Neural cell (in vitro differentiated cells): ENCODE measurements around the gene UBE2Q1. TPM values are rescaled to one million over a fixed set of nuclear protein-coding genes. Genes with fewer than 3 reads are reported as not detected.

ENCODE experiments used
- H2AFZ ChIP-seq: fragments of 200-600, 300-800 bp; sonication (generic), shearing (Covaris generic); 2 replicates; pipeline ENCODE4 v1.6.0; 2014; ENCODE audit warnings: low read depth, mild to moderate bottlenecking, antibody characterized with exemption, low read length, moderate library complexity
- H3F3A ChIP-seq: fragments of 200-600 bp; shearing (Covaris generic); 2 replicates; pipeline ENCODE4 v1.6.1; 2016; ENCODE audit warnings: mild to moderate bottlenecking, moderate library complexity, mixed read lengths, antibody characterized with exemption, low read length; ENCODE audit not compliant: insufficient read depth, poor library complexity, severe bottlenecking
- H3K27ac ChIP-seq: fragments of 200-600, 300-800 bp; sonication (generic), shearing (Covaris generic); 2 replicates; pipeline ENCODE4 v1.5.1; 2014; ENCODE audit warnings: mild to moderate bottlenecking, low read length, moderate library complexity
- H3K27me3 ChIP-seq: fragments of 300-800, 200-600 bp; sonication (generic), shearing (Covaris generic); 2 replicates; pipeline ENCODE4 v1.6.0; 2014; ENCODE audit warnings: mild to moderate bottlenecking, low read depth, low read length, moderate library complexity; ENCODE audit not compliant: insufficient read depth
- H3K36me3 ChIP-seq: fragments of 300-800, 200-600 bp; sonication (generic), shearing (Covaris generic); 2 replicates; pipeline ENCODE4 v1.5.1; 2014; ENCODE audit warnings: mild to moderate bottlenecking, antibody characterized with exemption, low read length, moderate library complexity; ENCODE audit not compliant: insufficient read depth
- H3K4me2 ChIP-seq: fragments of 300-800, 200-600 bp; sonication (generic), shearing (Covaris generic); 2 replicates; pipeline ENCODE4 v1.6.0; 2014; ENCODE audit warnings: mild to moderate bottlenecking, low read length
- H3K4me3 ChIP-seq: fragments of 300-800, 200-600 bp; sonication (generic), shearing (Covaris generic); 2 replicates; pipeline ENCODE4 v1.5.1; 2014; ENCODE audit warnings: mild to moderate bottlenecking, low read length, moderate library complexity
- H3K79me2 ChIP-seq: fragments of 200-600 bp; shearing (Covaris generic); replicated peaks from 2 replicates; pipeline ENCODE4 v1.6.0; 2014; ENCODE audit warnings: mild to moderate bottlenecking, low read length, moderate library complexity; ENCODE audit not compliant: insufficient read depth
- H3K9ac ChIP-seq: fragments of 300-800, 200-600 bp; sonication (generic), shearing (Covaris generic); 2 replicates; pipeline ENCODE4 v1.6.1; 2016; ENCODE audit warnings: mild to moderate bottlenecking, low read length, mixed read lengths
- H3K9me2 ChIP-seq: fragments of 200-600 bp; shearing (Covaris generic); 2 replicates; pipeline ENCODE4 v1.6.1; 2016; ENCODE audit warnings: mild to moderate bottlenecking, low read length, mixed read lengths; ENCODE audit not compliant: insufficient read depth
- H3K9me3 ChIP-seq: fragments of 200-600, 300-800 bp; sonication (generic), shearing (Covaris generic); 2 replicates; pipeline ENCODE4 v1.6.1; 2016; ENCODE audit warnings: mild to moderate bottlenecking, mixed run types, low read length, moderate library complexity, mixed read lengths
- H4K20me1 ChIP-seq: fragments of 200-600 bp; shearing (Covaris generic); 2 replicates; pipeline ENCODE4 v1.6.1; 2016; ENCODE audit warnings: mild to moderate bottlenecking, mixed run types; ENCODE audit not compliant: insufficient read depth
- CTCF ChIP-seq: fragments of 450-650 bp; IDR thresholded peaks from 2 replicates; pipeline ENCODE4 v1.5.1; 2014; ENCODE audit warnings: antibody characterized with exemption, mild to moderate bottlenecking, moderate library complexity; ENCODE audit not compliant: poor library complexity, severe bottlenecking
- EP300 ChIP-seq: fragments of 450-650 bp; conservative IDR thresholded peaks from 2 replicates; pipeline ENCODE4 v1.6.1; 2014; ENCODE audit warnings: antibody characterized with exemption, mild to moderate bottlenecking, moderate library complexity; ENCODE audit not compliant: poor library complexity, severe bottlenecking
- EZH2 ChIP-seq: fragments of 200-600, 300-800 bp; shearing (Covaris generic), sonication (generic); IDR thresholded peaks from 2 replicates; pipeline ENCODE4 v1.6.1; 2014; ENCODE audit warnings: antibody characterized with exemption, low read length, borderline replicate concordance, mild to moderate bottlenecking; ENCODE audit not compliant: insufficient read depth, poor library complexity, severe bottlenecking
- MXI1 ChIP-seq: fragments of 450-650 bp; conservative IDR thresholded peaks from 2 replicates; pipeline ENCODE4 v1.6.1; 2014; ENCODE audit warnings: antibody characterized with exemption, mild to moderate bottlenecking; ENCODE audit not compliant: poor library complexity, severe bottlenecking
- POLR2AphosphoS5 ChIP-seq: IDR thresholded peaks from 2 replicates; pipeline ENCODE4 v1.6.1; 2012
- RAD21 ChIP-seq: fragments of 450-650 bp; conservative IDR thresholded peaks from 2 replicates; pipeline ENCODE4 v1.6.1; 2014; ENCODE audit warnings: antibody characterized with exemption, mild to moderate bottlenecking, moderate library complexity
- REST ChIP-seq: IDR thresholded peaks from 2 replicates; pipeline ENCODE4 v1.6.1; 2012; ENCODE audit warnings: borderline replicate concordance
- SMC3 ChIP-seq: fragments of 450-650 bp; conservative IDR thresholded peaks from 2 replicates; pipeline ENCODE4 v1.6.1; 2014; ENCODE audit warnings: antibody characterized with exemption, mild to moderate bottlenecking, moderate library complexity; ENCODE audit not compliant: poor library complexity
- TAF1 ChIP-seq: IDR thresholded peaks from 2 replicates; pipeline ENCODE4 v1.6.1; 2012; ENCODE audit warnings: low read depth
- polyA plus RNA-seq: library from polyadenylated mRNA; depleted of rRNA; stranded (reverse); fragments of >200 nt; gene quantifications from 2 replicates; pipeline ENCODE4 v1.2.3, GENCODE V29; 2014

The UBE2Q1 gene
- polyA plus RNA-seq, 1 donor from 2014 or later: 103 TPM

GRCh38 chr1:154573168-154573510, 14.7 kb upstream of the UBE2Q1 start:
- Histone ChIP-seq H3K4me3 (peak overlapping the region; percentile 15), H3K27ac (no peak overlapping the region), H2AFZ (no peak overlapping the region), H3K9me3 (no peaks in the 10 kb centered on the region), H3K79me2 (peaks cover 3% of the 10 kb centered on the region), H3F3A (no peaks in the 10 kb centered on the region), H3K4me2 (no peak overlapping the region), H3K36me3 (no peaks in the 10 kb centered on the region), H3K9me2 (no peaks in the 10 kb centered on the region), H3K27me3 (no peaks in the 10 kb centered on the region), H4K20me1 (no peaks in the 10 kb centered on the region), H3K9ac (no peak overlapping the region)
- TF ChIP-seq SMC3: no peak
- TF ChIP-seq EZH2: no peak
- TF ChIP-seq CTCF: no peak
- TF ChIP-seq POLR2AphosphoS5: no peak
- TF ChIP-seq EP300: no peak
- TF ChIP-seq TAF1: no peak
- TF ChIP-seq REST: no peak
- TF ChIP-seq MXI1: no peak
- no peak for TF ChIP-seq RAD21

- Histone ChIP-seq H3K9ac (no peak overlapping the region), H3K36me3 (no peaks in the 10 kb centered on the region), H3K27ac (no peak overlapping the region), H4K20me1 (no peaks in the 10 kb centered on the region), H3K4me2 (no peak overlapping the region), H2AFZ (no peak overlapping the region), H3K4me3 (peak overlapping the region; percentile 15), H3K9me3 (no peaks in the 10 kb centered on the region), H3K79me2 (peaks cover 6% of the 10 kb centered on the region), H3K9me2 (no peaks in the 10 kb centered on the region), H3F3A (no peaks in the 10 kb centered on the region), H3K27me3 (no peaks in the 10 kb centered on the region)
- TF ChIP-seq SMC3: no peak
- no peak for TF ChIP-seq TAF1
- TF ChIP-seq EP300: no peak
- no peak for TF ChIP-seq REST
- TF ChIP-seq EZH2: no peak
- no peak for TF ChIP-seq POLR2AphosphoS5
- no peak for TF ChIP-seq CTCF
- TF ChIP-seq MXI1: no peak
Observed at GRCh38 chr1:154572468-154573167, 14.2 kb upstream of the UBE2Q1 start.
